IPS-20b (cell line): ENCODE data around the gene RPRD1A.
A peak's percentile ranks its signal among the peaks of the same experiment; 100 is the strongest.
"Not testable (repeated sequence)": the region's sequence is repeated elsewhere in the genome, so short reads cannot be mapped to it uniquely, and the experiment has no call there.

Experiments used
- H3K27ac ChIP-seq: one replicate; pipeline ENCODE4 v1.5.1; 2013; ENCODE audit warnings: low read length
- H3K27me3 ChIP-seq: 2 replicates; pipeline ENCODE4 v1.6.1; 2013; ENCODE audit warnings: mild to moderate bottlenecking, low read length, inconsistent platforms; ENCODE audit not compliant: insufficient read depth
- H3K36me3 ChIP-seq: 2 replicates; pipeline ENCODE4 v1.6.1; 2013; ENCODE audit warnings: low read depth, mild to moderate bottlenecking, inconsistent platforms, low read length, moderate library complexity; ENCODE audit not compliant: insufficient read depth
- H3K4me1 ChIP-seq: 2 replicates; pipeline ENCODE4 v1.6.1; 2013; ENCODE audit warnings: mild to moderate bottlenecking, control low read depth, inconsistent platforms, low read length, moderate library complexity; ENCODE audit not compliant: insufficient read depth
- H3K4me3 ChIP-seq: 2 replicates; pipeline ENCODE4 v1.5.1; 2013; ENCODE audit warnings: mild to moderate bottlenecking, low read length, inconsistent platforms
- H3K9ac ChIP-seq: 2 replicates; pipeline ENCODE4 v1.6.1; 2013; ENCODE audit warnings: low read depth, mild to moderate bottlenecking, inconsistent platforms, low read length, moderate library complexity
- H3K9me3 ChIP-seq: 2 replicates; pipeline ENCODE4 v1.6.1; 2013; ENCODE audit warnings: mild to moderate bottlenecking, low read depth, low read length, inconsistent platforms; ENCODE audit not compliant: insufficient read depth

Gene RPRD1A

GRCh38 chr18:36075862-36076587 is 8.7 kb upstream of the RPRD1A start:
- H3K4me3 ChIP-seq: no peak overlapping the region
- peaks cover 16% of the 10 kb centered on the region for H3K9me3 ChIP-seq
- H3K27ac ChIP-seq: no peak overlapping the region

GRCh38 chr18:36074435-36074834 is 7.1 kb upstream of the RPRD1A start:
- Histone ChIP-seq H3K27ac (no peak overlapping the region), H3K4me3 (no peak overlapping the region), H3K27me3 (no peaks in the 10 kb centered on the region), H3K9me3 (peaks cover 7% of the 10 kb centered on the region; the same call in 1 of the 2 replicates), H3K9ac (no peak overlapping the region), H3K36me3 (no peaks in the 10 kb centered on the region), H3K4me1 (no peaks in the 10 kb centered on the region)

More at GRCh38 chr18:36075862-36076587, 8.7 kb upstream of the RPRD1A start:
- H3K27me3 ChIP-seq: no peaks in the 10 kb centered on the region
- H3K9ac ChIP-seq: no peak overlapping the region
- no peaks in the 10 kb centered on the region for H3K4me1 ChIP-seq
- no peaks in the 10 kb centered on the region for H3K36me3 ChIP-seq

- Histone ChIP-seq H3K36me3 (no peaks in the 10 kb centered on the region), H3K9me3 (peaks cover under 1% of the 10 kb centered on the region; the same call in 1 of the 2 replicates), H3K27me3 (no peaks in the 10 kb centered on the region), H3K4me3 (no peak overlapping the region), H3K4me1 (no peaks in the 10 kb centered on the region), H3K9ac (no peak overlapping the region), H3K27ac (no peak overlapping the region)
Observed at GRCh38 chr18:36073676-36074075, 6.3 kb upstream of the RPRD1A start.

DNA sequence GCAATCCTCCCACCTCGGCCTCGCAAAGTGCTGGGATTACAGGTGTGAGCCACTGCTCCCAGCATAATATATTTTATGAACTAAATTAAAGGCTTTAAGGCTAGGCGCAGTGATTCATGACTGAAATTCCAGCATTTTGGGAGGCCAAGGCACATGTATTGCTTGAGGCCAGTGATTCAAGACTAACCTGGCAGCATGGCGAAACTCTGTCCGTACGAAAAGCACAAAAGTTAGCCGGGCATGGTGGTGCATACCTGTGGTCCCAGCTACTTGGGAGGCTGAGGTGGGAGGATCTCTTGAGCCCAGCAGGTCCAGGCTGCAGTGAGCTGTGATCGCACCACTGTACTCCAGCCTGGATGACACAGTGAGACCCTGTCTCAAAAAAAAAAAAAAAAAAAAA is 5.0 kb upstream of the RPRD1A start:
- not testable (repeated sequence) for H3K4me1 ChIP-seq, H3K4me3 ChIP-seq, H3K36me3 ChIP-seq, H3K9me3 ChIP-seq, H3K27me3 ChIP-seq, H3K27ac ChIP-seq, H3K9ac ChIP-seq

DNA sequence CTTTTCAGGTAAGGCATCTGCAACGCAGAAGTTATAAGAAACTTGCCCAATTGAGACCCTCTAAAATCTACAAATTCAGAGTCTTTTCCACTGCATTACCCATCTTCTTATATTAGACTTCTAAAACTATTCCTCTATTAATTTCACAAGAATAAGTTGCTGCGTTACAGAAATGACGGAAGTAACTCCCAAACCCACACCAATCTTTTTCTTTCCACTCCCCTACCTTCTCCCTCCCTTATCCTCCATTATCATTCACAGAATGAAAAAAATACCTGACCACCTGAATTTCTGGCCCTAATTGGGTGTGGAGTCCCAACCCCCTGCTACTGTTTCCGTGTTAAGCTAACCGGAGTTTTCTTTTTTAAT is 689 bp downstream of the RPRD1A start:
- Histone ChIP-seq H3K9ac (peak overlapping the region; percentile 96), H3K9me3 (no peaks in the 10 kb centered on the region), H3K27me3 (no peaks in the 10 kb centered on the region), H3K27ac (peak overlapping the region; percentile 71), H3K36me3 (peaks cover 8% of the 10 kb centered on the region; the same call in 1 of the 2 replicates), H3K4me3 (peak overlapping the region; percentile 94), H3K4me1 (peaks cover 8% of the 10 kb centered on the region)

GRCh38 chr18:36066001-36066400 is 1.4 kb downstream of the RPRD1A start:
- Histone ChIP-seq H3K9me3 (no peaks in the 10 kb centered on the region), H3K4me1 (peaks cover 8% of the 10 kb centered on the region), H3K27me3 (no peaks in the 10 kb centered on the region), H3K4me3 (peak overlapping the region; percentile 94), H3K9ac (peak overlapping the region; percentile 96; the same call in 1 of the 2 replicates), H3K36me3 (peaks cover 8% of the 10 kb centered on the region; the same call in 1 of the 2 replicates), H3K27ac (no peak overlapping the region)

- H3K27ac ChIP-seq, H3K36me3 ChIP-seq, H3K9ac ChIP-seq, H3K4me1 ChIP-seq, H3K4me3 ChIP-seq, H3K27me3 ChIP-seq, H3K9me3 ChIP-seq: not testable (repeated sequence)
Observed at GRCh38 chr18:36064809-36065079, 2.6 kb downstream of the RPRD1A start.

DNA sequence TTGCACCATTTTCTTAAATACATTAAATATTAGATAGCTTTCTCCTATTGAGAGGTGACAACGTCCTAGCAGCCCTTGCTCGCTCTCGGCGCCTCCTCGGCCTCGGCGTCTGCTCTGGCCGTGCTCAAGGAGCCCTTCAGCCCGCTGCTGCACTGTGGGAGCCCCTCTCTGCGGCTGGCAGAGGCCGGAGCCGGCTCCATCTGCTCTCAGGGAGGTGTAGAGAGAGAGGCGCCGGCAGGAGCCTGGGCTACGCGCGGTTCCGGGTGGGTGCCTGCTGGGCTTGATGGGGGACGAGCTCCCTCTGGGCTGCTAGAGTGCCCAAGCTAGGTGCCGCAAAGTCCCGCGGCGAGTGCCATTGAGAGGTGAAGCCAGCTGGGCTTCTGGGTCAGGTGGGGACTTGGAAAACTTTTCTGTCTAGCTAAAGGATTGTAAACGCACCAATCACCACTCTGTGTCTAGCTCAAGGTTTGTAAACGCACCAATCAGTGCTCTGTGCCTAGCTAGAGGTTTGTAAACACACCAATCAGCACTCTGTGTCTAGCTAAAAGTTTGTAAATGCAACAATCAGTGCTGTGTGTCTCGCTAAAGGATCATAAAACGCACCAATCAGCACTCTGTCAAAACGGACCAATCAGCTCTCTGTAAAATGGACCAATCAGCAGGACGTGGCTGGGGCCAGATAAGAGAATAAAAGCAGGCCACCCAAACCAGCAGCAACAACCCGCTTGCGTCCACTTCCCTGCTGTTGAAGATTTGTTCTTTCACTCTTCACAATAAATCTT is 3.1 kb downstream of the RPRD1A start:
- Histone ChIP-seq H3K4me3 (no peak overlapping the region), H3K36me3 (peaks cover 8% of the 10 kb centered on the region; the same call in 1 of the 2 replicates), H3K9ac (no peak overlapping the region), H3K9me3 (no peaks in the 10 kb centered on the region), H3K27me3 (no peaks in the 10 kb centered on the region), H3K4me1 (peaks cover 8% of the 10 kb centered on the region), H3K27ac (no peak overlapping the region)

DNA sequence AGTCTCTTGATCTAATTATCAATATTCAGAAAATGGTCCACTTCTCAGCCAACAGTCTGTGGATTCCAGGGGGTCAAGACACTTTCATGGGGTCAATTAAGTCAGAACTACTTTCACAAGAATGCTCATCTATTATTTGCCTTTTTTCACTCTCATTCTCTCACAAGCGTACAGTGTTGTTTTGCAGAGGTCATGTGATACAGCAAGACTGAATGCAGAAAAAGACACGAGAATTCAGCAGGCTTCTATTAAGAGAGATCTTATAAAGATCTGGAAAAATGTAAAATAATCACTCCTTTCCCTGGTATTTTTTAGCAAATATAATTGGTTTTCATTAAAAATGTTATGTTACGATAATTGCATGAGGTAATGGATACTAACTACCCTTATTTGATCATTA is 8.7 kb downstream of the RPRD1A start:
- H3K9ac ChIP-seq: no peak overlapping the region
- no peak overlapping the region for H3K27ac ChIP-seq
- H3K27me3 ChIP-seq: no peaks in the 10 kb centered on the region
- H3K4me1 ChIP-seq: no peaks in the 10 kb centered on the region
- no peaks in the 10 kb centered on the region for H3K9me3 ChIP-seq
- no peak overlapping the region for H3K4me3 ChIP-seq
- H3K36me3 ChIP-seq: peaks cover 10% of the 10 kb centered on the region; the same call in 1 of the 2 replicates

- Histone ChIP-seq H3K27me3 (no peaks in the 10 kb centered on the region), H3K27ac (no peak overlapping the region), H3K9me3 (no peaks in the 10 kb centered on the region), H3K36me3 (peaks cover 11% of the 10 kb centered on the region; the same call in 1 of the 2 replicates), H3K9ac (no peak overlapping the region), H3K4me1 (peaks cover 17% of the 10 kb centered on the region; the same call in 1 of the 2 replicates), H3K4me3 (no peak overlapping the region)
Observed at GRCh38 chr18:36051760-36052159, 15.6 kb downstream of the RPRD1A start.

DNA sequence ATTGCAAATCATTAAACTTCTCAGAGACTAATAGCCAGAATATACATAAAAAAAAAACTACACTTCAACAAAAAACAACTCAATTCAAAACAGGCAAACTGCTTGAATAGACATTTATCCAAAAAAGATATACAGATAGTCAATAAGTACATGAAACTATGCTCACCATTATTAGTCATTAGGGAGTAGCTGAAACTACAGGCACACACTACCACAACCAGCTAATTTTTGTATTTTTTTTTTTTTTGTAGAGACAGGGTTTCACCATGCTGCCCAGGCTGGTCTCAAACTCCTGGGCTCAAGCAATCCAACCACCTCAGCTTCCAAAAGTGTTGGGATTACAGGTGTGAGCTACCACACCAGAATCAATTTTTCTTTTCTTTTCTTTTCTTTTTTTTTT is 16.9 kb downstream of the RPRD1A start:
- Histone ChIP-seq H3K36me3 (peaks cover 11% of the 10 kb centered on the region; the same call in 1 of the 2 replicates), H3K9ac (no peak overlapping the region), H3K9me3 (no peaks in the 10 kb centered on the region)

DNA sequence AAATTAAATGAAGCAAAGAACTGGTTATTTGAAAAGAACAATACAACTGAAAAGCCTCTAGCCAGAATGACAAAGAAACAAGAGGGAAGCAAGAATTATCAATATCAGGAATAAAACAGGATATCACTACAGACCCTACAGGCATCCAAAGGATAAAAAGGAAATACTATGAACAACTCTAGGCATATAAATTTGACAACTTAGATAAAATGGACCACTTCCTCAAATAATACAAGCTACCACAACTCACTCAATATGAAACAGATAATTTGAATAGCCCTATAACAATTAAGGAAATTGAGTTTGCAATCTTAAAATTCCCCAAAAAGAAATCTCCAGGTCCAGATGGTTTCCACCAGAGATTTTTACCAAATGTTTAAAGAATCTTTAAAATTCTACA is 19.8 kb downstream of the RPRD1A start:
- Histone ChIP-seq H3K9ac (no peak overlapping the region), H3K27me3 (no peaks in the 10 kb centered on the region), H3K4me3 (no peak overlapping the region), H3K9me3 (no peaks in the 10 kb centered on the region), H3K4me1 (peaks cover 42% of the 10 kb centered on the region), H3K27ac (no peak overlapping the region), H3K36me3 (no peaks in the 10 kb centered on the region)

More for the DNA sequence above, 16.9 kb downstream of the RPRD1A start:
- Histone ChIP-seq H3K4me3 (0 out of 2 replicates have a peak overlapping the region, but pooled peaks have one; percentile 6), H3K4me1 (peaks cover 26% of the 10 kb centered on the region), H3K27me3 (no peaks in the 10 kb centered on the region), H3K27ac (no peak overlapping the region)
